ENCODE measurements around the gene ADCK1. TPM values are rescaled to one million over a fixed set of nuclear protein-coding genes. Genes with fewer than 3 reads are reported as not detected.

Gene ADCK1
- total RNA-seq, 1 donor from 2014 or later = 6.2 TPM

GRCh38 chr14:77878783-77879182 is 78.9 kb downstream of the ADCK1 start:
- Mint-ChIP-seq H3K4me3 (ENCODE audit: unreplicated experiment) (no peak overlapping the region), H3K27ac (ENCODE audit: unreplicated experiment) (no peak overlapping the region)

GRCh38 chr14:77880056-77880455 is 80.1 kb downstream of the ADCK1 start:
- H3K4me3 Mint-ChIP-seq (ENCODE audit: unreplicated experiment) = no peak overlapping the region
- no peaks in the 10 kb centered on the region for H3K9me3 Mint-ChIP-seq (ENCODE audit: unreplicated experiment)
- H3K36me3 Mint-ChIP-seq (ENCODE audit: low read depth, unreplicated experiment) = peaks cover 4% of the 10 kb centered on the region
- no peak for DNase-seq (ENCODE audit: low spot score)
- H3K27me3 Mint-ChIP-seq (ENCODE audit: unreplicated experiment) = peaks cover 2% of the 10 kb centered on the region
- TF ChIP-seq, protein P1, sequence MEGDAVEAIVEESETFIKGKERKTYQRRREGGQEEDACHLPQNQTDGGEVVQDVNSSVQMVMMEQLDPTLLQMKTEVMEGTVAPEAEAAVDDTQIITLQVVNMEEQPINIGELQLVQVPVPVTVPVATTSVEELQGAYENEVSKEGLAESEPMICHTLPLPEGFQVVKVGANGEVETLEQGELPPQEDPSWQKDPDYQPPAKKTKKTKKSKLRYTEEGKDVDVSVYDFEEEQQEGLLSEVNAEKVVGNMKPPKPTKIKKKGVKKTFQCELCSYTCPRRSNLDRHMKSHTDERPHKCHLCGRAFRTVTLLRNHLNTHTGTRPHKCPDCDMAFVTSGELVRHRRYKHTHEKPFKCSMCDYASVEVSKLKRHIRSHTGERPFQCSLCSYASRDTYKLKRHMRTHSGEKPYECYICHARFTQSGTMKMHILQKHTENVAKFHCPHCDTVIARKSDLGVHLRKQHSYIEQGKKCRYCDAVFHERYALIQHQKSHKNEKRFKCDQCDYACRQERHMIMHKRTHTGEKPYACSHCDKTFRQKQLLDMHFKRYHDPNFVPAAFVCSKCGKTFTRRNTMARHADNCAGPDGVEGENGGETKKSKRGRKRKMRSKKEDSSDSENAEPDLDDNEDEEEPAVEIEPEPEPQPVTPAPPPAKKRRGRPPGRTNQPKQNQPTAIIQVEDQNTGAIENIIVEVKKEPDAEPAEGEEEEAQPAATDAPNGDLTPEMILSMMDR (IDR thresholded peaks at IDR 0.05; ENCODE audit: unreplicated experiment) = no peak
- no peak overlapping the region for H3K27ac Mint-ChIP-seq (ENCODE audit: unreplicated experiment)
- H3K4me1 Mint-ChIP-seq (ENCODE audit: unreplicated experiment) = peaks cover 8% of the 10 kb centered on the region

More at GRCh38 chr14:77878783-77879182, 78.9 kb downstream of the ADCK1 start:
- Mint-ChIP-seq H3K9me3 (ENCODE audit: unreplicated experiment) (no peaks in the 10 kb centered on the region), H3K36me3 (ENCODE audit: low read depth, unreplicated experiment) (peaks cover 4% of the 10 kb centered on the region), H3K27me3 (ENCODE audit: unreplicated experiment) (peaks cover 5% of the 10 kb centered on the region), H3K4me1 (ENCODE audit: unreplicated experiment) (peaks cover 19% of the 10 kb centered on the region)
- DNase-seq (ENCODE audit: low spot score) = no peak
- TF ChIP-seq, protein P1 (IDR thresholded peaks at IDR 0.05; ENCODE audit: unreplicated experiment) = no peak

GRCh38 chr14:77882098-77882497 is 82.2 kb downstream of the ADCK1 start:
- no peak overlapping the region for H3K4me3 Mint-ChIP-seq (ENCODE audit: unreplicated experiment)
- DNase-seq (ENCODE audit: low spot score) = no peak
- H3K27me3 Mint-ChIP-seq (ENCODE audit: unreplicated experiment) = peaks cover 5% of the 10 kb centered on the region
- no peaks in the 10 kb centered on the region for H3K4me1 Mint-ChIP-seq (ENCODE audit: unreplicated experiment)
- TF ChIP-seq, protein P1 (IDR thresholded peaks at IDR 0.05; ENCODE audit: unreplicated experiment) = no peak
- H3K36me3 Mint-ChIP-seq (ENCODE audit: low read depth, unreplicated experiment) = no peaks in the 10 kb centered on the region
- no peaks in the 10 kb centered on the region for H3K9me3 Mint-ChIP-seq (ENCODE audit: unreplicated experiment)
- H3K27ac Mint-ChIP-seq (ENCODE audit: unreplicated experiment) = no peak overlapping the region

GRCh38 chr14:77882636-77883035 is 82.7 kb downstream of the ADCK1 start:
- DNase-seq (ENCODE audit: low spot score) = no peak
- no peak overlapping the region for H3K4me3 Mint-ChIP-seq (ENCODE audit: unreplicated experiment)
- TF ChIP-seq, protein P1 (IDR thresholded peaks at IDR 0.05; ENCODE audit: unreplicated experiment) = no peak
- H3K9me3 Mint-ChIP-seq (ENCODE audit: unreplicated experiment) = no peaks in the 10 kb centered on the region
- peaks cover 2% of the 10 kb centered on the region for H3K36me3 Mint-ChIP-seq (ENCODE audit: low read depth, unreplicated experiment)
- peaks cover 5% of the 10 kb centered on the region for H3K27me3 Mint-ChIP-seq (ENCODE audit: unreplicated experiment)
- no peaks in the 10 kb centered on the region for H3K4me1 Mint-ChIP-seq (ENCODE audit: unreplicated experiment)
- H3K27ac Mint-ChIP-seq (ENCODE audit: unreplicated experiment) = no peak overlapping the region

DNA sequence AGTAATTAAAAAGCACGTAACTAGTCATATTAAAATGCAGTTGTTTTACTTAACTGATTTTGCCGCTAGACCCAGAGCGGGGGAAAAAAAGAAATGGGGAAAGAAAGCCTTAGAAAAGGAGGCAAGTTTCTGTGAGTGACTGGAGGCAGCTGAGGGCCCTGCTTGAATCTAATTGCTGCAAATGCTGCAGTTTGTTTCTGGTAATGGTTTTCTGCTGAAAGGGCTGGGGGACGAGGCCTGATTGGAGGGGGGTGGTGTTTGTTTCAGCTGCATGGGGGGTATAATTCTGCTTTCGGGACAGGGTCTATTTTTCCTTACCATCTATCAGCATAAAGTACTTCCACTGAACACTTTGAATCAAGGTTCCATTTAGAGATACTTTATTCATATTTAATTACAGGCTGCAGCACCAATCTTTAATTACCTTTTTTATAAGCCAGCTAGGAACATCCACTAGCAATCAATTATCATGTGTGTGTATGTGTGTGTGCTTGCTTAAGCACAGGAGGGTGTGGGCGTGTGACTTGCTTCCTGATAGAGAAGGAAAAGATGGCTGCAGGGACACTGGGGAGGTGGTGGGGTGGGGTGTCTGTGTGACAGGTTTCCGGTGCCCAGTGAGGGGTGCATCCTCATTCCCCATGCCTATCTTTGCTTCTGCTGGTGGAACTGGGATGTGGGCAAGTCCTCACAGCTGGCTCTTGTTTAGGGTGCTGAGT is 83.4 kb downstream of the ADCK1 start:
- Mint-ChIP-seq H3K4me3 (ENCODE audit: unreplicated experiment) (no peak overlapping the region), H3K9me3 (ENCODE audit: unreplicated experiment) (no peaks in the 10 kb centered on the region), H3K27me3 (ENCODE audit: unreplicated experiment) (peaks cover 7% of the 10 kb centered on the region), H3K27ac (ENCODE audit: unreplicated experiment) (no peak overlapping the region), H3K4me1 (ENCODE audit: unreplicated experiment) (no peaks in the 10 kb centered on the region), H3K36me3 (ENCODE audit: low read depth, unreplicated experiment) (peaks cover 7% of the 10 kb centered on the region)
- TF ChIP-seq, protein P1 (IDR thresholded peaks at IDR 0.05; ENCODE audit: unreplicated experiment) = no peak
- DNase-seq (ENCODE audit: low spot score) = no peak

Data from endothelial cell (in vitro differentiated cells).